Coronary artery (tissue), 2 donors: Measurements from ENCODE around the gene KRTAP2-1.

Source experiments
- DNase-seq: peaks from one replicate; pipeline ENCODE4 v3.0.0-alpha.2; 2017; ENCODE audit warnings: low spot score
- H3K27ac ChIP-seq, 2 donors: fragments of 200-600 bp; sonication (generic); one replicate each; pipeline ENCODE4 v1.5.1; 2016 to 2019
- H3K4me3 ChIP-seq: fragments of 200-600 bp; sonication (generic); 2 replicates; pipeline ENCODE4 v1.5.1; 2016; ENCODE audit warnings: mild to moderate bottlenecking, moderate library complexity
- CTCF ChIP-seq: fragments of 200-600 bp; sonication (generic); IDR thresholded peaks from one replicate; pipeline ENCODE4 v1.5.1; 2019; ENCODE audit warnings: antibody characterized with exemption

KRTAP2-1 gene

GRCh38 chr17:41016578-41017215, 30.4 kb downstream of the KRTAP2-1 start:
- no peak overlapping the region for H3K4me3 ChIP-seq
- no peak for TF ChIP-seq CTCF
- DNase-seq = no peak
- H3K27ac ChIP-seq = no peak overlapping the region

- no peak overlapping the region for H3K4me3 ChIP-seq
- H3K27ac ChIP-seq = no peak overlapping the region
- DNase-seq = no peak
- no peak for TF ChIP-seq CTCF
These were observed 31.7 kb downstream of the KRTAP2-1 start for GRCh38 chr17:41015454-41015853.

- no peak for TF ChIP-seq CTCF
- Histone ChIP-seq H3K4me3 (no peak overlapping the region), H3K27ac (no peak overlapping the region)
- no peak for DNase-seq
These were observed 33.5 kb downstream of the KRTAP2-1 start for GRCh38 chr17:41013606-41014005.

GRCh38 chr17:41013181-41013580, 33.9 kb downstream of the KRTAP2-1 start:
- no peak for DNase-seq
- TF ChIP-seq CTCF = no peak
- no peak overlapping the region for H3K4me3 ChIP-seq

GRCh38 chr17:41012326-41013120, 34.6 kb downstream of the KRTAP2-1 start:
- H3K27ac ChIP-seq = no peak overlapping the region
- TF ChIP-seq CTCF = no peak
- H3K4me3 ChIP-seq = no peak overlapping the region
- DNase-seq = no peak

More at GRCh38 chr17:41013181-41013580, 33.9 kb downstream of the KRTAP2-1 start:
- no peak overlapping the region for H3K27ac ChIP-seq

- H3K27ac ChIP-seq = no peak overlapping the region
- DNase-seq = no peak
- H3K4me3 ChIP-seq = no peak overlapping the region
- no peak for TF ChIP-seq CTCF
These were observed 36.7 kb downstream of the KRTAP2-1 start for GRCh38 chr17:41010441-41010840.

- DNase-seq = no peak
- Histone ChIP-seq H3K4me3 (no peak overlapping the region), H3K27ac (no peak overlapping the region)
- no peak for TF ChIP-seq CTCF
These were observed 37.2 kb downstream of the KRTAP2-1 start for GRCh38 chr17:41009936-41010335.
